HFFc6 (cell line): ENCODE measurements around the gene GNPTAB. TPM values are rescaled to one million over a fixed set of nuclear protein-coding genes. Genes with fewer than 3 reads are reported as not detected.
"Not testable (repeated sequence)": the region's sequence is repeated elsewhere in the genome, so short reads cannot be mapped to it uniquely, and the experiment has no call there.

Experiments
- DNase-seq: peaks from one replicate; pipeline ENCODE4 v3.0.0-alpha.2; 2018
- H3K27ac Mint-ChIP-seq: 2 replicates; pipeline ENCODE4 v1.8.0; 2020; ENCODE audit warnings: mild to moderate bottlenecking, mixed read lengths
- H3K27me3 Mint-ChIP-seq: 2 replicates; pipeline ENCODE4 v1.8.0; 2021; ENCODE audit warnings: mild to moderate bottlenecking, moderate library complexity, mixed read lengths; ENCODE audit not compliant: insufficient read depth
- H3K36me3 Mint-ChIP-seq: 2 replicates; pipeline ENCODE4 v1.8.0; 2021; ENCODE audit warnings: low read depth, mixed read lengths
- H3K4me1 Mint-ChIP-seq: 2 replicates; pipeline ENCODE4 v1.8.0; 2020; ENCODE audit warnings: low read depth, mixed read lengths
- H3K4me3 Mint-ChIP-seq: 2 replicates; pipeline ENCODE4 v1.8.0; 2020; ENCODE audit warnings: mild to moderate bottlenecking, moderate library complexity, mixed read lengths
- H3K9me3 Mint-ChIP-seq: 2 replicates; pipeline ENCODE4 v1.8.0; 2020; ENCODE audit warnings: mild to moderate bottlenecking, mixed read lengths
- total RNA-seq, 6 experiments: library from RNA; stranded (reverse); fragmentation: NEBNext Ultra II Directional; extraction: Animal tissue kit (Norgen Biotek cat#: 25700); gene quantifications; 2 replicates in 1 of 6; 3 replicates in 5 of 6; pipeline ENCODE4 v1.2.3, GENCODE V29; 2021
- TF ChIP-seq, protein P1 (sequence below): fragments of 200-600 bp; sonication (generic); IDR thresholded peaks from 2 replicates; pipeline ENCODE4 v1.5.0; 2021; ENCODE audit warnings: antibody characterized with exemption, mild to moderate bottlenecking

Gene GNPTAB
- total RNA-seq, 6 experiments from 2014 or later = 37.1 to 53.6 (median 44.9) TPM

DNA sequence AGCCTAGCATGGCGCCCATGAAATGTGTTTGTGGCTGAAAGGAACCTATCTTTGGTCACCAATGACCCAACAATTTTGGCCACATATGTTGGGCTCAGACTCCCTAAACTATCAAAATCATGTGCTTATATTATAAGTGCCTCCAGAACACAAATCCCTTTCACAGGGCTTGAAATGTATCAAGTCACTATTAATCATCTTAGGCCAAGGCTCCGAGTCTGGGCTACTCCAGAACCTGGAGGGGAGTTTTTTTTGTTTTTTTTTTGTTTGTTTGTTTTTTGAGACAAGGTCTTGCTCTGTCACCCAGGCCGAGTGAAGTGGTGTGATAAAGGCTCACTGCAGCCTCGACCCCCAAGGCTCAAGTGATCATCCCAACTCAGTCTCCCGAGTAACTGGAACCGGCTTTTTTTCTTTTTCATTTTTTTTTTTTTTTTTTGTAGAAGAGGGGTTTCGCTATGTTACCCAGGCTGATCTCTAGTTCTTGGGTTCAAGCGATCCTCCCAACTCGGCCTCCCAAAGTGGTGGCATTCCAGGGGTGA is 45.6 kb upstream of the GNPTAB start:
- no peaks in the 10 kb centered on the region for H3K9me3 Mint-ChIP-seq
- no peaks in the 10 kb centered on the region; the same call in 1 of the 2 replicates for H3K27me3 Mint-ChIP-seq
- no peak for DNase-seq
- H3K27ac Mint-ChIP-seq = peak overlapping the region; percentile 94
- peaks cover 25% of the 10 kb centered on the region for H3K36me3 Mint-ChIP-seq
- H3K4me1 Mint-ChIP-seq = peaks cover 33% of the 10 kb centered on the region
- peak overlapping the region; percentile 96 for H3K4me3 Mint-ChIP-seq
- TF ChIP-seq, protein P1, sequence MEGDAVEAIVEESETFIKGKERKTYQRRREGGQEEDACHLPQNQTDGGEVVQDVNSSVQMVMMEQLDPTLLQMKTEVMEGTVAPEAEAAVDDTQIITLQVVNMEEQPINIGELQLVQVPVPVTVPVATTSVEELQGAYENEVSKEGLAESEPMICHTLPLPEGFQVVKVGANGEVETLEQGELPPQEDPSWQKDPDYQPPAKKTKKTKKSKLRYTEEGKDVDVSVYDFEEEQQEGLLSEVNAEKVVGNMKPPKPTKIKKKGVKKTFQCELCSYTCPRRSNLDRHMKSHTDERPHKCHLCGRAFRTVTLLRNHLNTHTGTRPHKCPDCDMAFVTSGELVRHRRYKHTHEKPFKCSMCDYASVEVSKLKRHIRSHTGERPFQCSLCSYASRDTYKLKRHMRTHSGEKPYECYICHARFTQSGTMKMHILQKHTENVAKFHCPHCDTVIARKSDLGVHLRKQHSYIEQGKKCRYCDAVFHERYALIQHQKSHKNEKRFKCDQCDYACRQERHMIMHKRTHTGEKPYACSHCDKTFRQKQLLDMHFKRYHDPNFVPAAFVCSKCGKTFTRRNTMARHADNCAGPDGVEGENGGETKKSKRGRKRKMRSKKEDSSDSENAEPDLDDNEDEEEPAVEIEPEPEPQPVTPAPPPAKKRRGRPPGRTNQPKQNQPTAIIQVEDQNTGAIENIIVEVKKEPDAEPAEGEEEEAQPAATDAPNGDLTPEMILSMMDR = no peak

DNA sequence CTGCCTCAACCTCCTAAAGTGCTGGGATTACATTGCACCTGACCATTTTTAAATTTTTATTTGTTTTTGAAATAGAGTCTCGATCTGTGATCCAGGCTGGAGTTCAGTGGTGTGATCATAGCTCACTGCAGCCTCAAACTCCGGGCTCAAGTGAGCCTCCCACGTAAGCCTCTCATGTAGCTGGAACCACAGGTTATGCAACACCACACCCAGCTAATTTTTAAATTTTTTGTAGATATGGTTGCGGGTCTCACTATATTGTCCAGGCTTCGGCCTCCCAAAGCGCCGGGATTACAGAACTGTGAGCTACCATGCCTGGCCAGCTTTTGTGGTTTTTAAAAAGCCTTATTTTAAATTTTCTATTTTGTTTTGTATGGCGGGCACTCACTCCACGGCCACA is 44.4 kb upstream of the GNPTAB start:
- Mint-ChIP-seq H3K36me3 (peaks cover 17% of the 10 kb centered on the region), H3K27me3 (no peaks in the 10 kb centered on the region; the same call in 1 of the 2 replicates), H3K4me3 (peak overlapping the region; percentile 16; the same call in 1 of the 2 replicates), H3K4me1 (peaks cover 23% of the 10 kb centered on the region), H3K27ac (peak overlapping the region; percentile 94), H3K9me3 (no peaks in the 10 kb centered on the region)
- TF ChIP-seq, protein P1 = no peak
- no peak for DNase-seq

DNA sequence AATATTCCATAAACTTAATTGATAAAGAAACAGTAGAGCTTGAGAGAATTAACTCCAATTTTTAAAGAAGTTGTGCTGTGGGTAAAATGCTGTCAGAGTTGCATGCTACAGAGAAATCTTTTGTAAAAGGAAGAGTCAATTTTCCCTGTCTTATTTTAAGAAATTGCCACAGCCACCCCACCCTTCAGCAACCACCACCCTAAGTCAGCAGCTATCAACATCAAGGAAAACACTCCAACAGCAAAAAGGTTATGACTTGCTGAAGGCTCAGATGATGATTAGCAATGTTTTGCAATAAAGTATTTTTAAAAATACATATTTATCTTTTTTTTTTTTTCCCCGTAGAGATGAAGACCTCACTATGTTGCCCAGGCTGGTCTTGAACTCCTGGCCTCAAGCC is 40.2 kb upstream of the GNPTAB start:
- TF ChIP-seq, protein P1 = no peak
- Mint-ChIP-seq H3K4me1 (peaks cover 22% of the 10 kb centered on the region), H3K27ac (no peak overlapping the region)

DNA sequence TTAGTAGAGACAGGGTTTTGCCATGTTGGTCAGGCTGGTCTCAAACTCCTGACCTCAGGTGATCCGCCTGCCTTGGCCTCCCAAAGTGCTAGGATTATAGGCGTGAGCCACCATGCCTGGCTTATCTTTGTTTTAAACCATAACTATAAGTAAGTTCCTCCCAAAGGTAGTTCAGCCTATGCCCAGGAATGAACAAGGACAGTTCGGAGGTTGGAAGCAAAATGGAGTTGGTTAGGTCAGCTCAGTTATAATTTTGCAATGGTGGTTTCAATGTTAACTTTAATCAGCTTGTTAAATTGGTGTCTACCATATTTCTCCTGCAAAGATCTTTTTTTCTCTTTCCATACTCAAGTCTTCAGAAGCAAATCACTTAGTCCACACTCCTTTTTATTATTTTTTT is 36.9 kb upstream of the GNPTAB start:
- not testable (repeated sequence) for H3K4me3 Mint-ChIP-seq, H3K27me3 Mint-ChIP-seq, DNase-seq, H3K27ac Mint-ChIP-seq
- Mint-ChIP-seq H3K4me1 (peaks cover 39% of the 10 kb centered on the region), H3K36me3 (peaks cover 16% of the 10 kb centered on the region), H3K9me3 (peaks cover 18% of the 10 kb centered on the region)

More for the DNA sequence above, 40.2 kb upstream of the GNPTAB start:
- no peak for DNase-seq
- Mint-ChIP-seq H3K9me3 (peaks cover 5% of the 10 kb centered on the region; the same call in 1 of the 2 replicates), H3K4me3 (no peak overlapping the region), H3K36me3 (peaks cover 6% of the 10 kb centered on the region; the same call in 1 of the 2 replicates), H3K27me3 (no peaks in the 10 kb centered on the region)

DNA sequence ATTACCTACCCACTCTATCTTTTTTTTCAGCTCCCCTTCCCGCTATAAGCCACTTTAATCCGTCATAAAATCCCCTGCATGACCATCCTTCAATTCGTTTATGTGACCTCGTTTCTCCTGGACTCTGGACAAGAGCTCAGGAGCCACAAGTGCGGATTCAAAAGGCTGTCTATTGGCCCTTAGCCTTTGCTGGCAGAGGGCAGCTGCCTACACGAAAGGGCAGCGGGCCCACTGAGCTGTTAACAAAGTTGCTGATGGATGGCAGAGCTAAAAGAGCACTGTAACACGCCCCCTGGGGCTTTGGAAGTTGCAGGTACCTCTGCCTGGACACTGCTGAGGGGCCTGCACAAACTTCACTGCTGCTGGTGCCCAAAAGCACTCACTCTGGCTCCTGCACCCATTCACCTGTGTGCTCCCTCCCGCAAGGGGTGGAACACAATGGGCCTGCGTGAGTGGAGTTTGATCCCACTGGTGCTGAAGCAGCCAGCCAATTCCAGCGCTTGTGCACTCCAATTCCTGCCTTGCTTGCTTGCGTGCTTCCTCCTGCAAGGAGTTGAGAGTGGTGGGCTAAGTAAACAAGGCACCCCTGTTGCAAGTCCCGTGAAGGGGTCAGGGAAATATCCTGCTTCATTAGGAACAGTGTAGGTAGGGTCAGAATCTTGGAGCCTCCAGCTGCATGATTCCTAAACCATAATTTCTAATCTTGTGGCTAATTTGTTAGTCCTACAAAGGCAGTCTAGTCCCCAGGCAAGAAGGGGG is 36.0 kb upstream of the GNPTAB start:
- H3K27ac Mint-ChIP-seq = peak overlapping the region; percentile 83
- H3K4me1 Mint-ChIP-seq = peaks cover 48% of the 10 kb centered on the region
- peaks cover 18% of the 10 kb centered on the region for H3K9me3 Mint-ChIP-seq
- H3K36me3 Mint-ChIP-seq = peaks cover 16% of the 10 kb centered on the region
- TF ChIP-seq, protein P1 = no peak
- H3K4me3 Mint-ChIP-seq = no peak overlapping the region
- no peak for DNase-seq
- H3K27me3 Mint-ChIP-seq = no peaks in the 10 kb centered on the region

DNA sequence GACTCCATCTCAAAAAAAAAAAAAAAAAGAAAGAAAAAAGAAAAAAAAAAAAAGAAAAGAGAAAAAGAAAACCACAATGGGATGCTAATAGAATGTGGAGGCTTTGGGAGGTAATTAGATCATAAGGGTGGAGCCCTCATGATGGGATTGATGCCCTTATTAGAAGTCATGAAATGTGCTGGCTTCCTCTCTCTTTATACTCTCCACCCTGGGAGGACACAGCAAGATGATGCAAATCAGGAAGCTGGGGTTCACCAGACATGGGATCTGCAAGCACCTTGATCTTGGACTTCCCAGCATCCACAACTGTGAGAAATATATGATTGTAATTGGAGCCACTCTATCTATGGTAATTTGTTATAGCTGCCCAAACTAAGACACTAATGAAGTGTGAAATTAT is 33.2 kb upstream of the GNPTAB start:
- peaks cover 16% of the 10 kb centered on the region for H3K36me3 Mint-ChIP-seq
- no peaks in the 10 kb centered on the region for H3K27me3 Mint-ChIP-seq
- H3K4me1 Mint-ChIP-seq = peaks cover 49% of the 10 kb centered on the region
- no peak for DNase-seq
- H3K4me3 Mint-ChIP-seq = no peak overlapping the region
- H3K27ac Mint-ChIP-seq = no peak overlapping the region; the same call in 1 of the 2 replicates
- TF ChIP-seq, protein P1 = no peak
- H3K9me3 Mint-ChIP-seq = peaks cover 18% of the 10 kb centered on the region
